OCI-LY1 (cell line): ENCODE measurements around the gene KIDINS220.

Source experiments
- H2AFZ ChIP-seq: fragments of 200-600 bp; sonication (generic), shearing (Covaris generic); 2 replicates; pipeline ENCODE4 v1.6.0; 2014; ENCODE audit warnings: antibody characterized with exemption, mild to moderate bottlenecking, low read length
- H3F3A ChIP-seq: fragments of 200-600 bp; sonication (generic), shearing (Covaris generic); 2 replicates; pipeline ENCODE4 v1.6.0; 2014; ENCODE audit warnings: mild to moderate bottlenecking, antibody characterized with exemption, low read length, moderate library complexity; ENCODE audit not compliant: insufficient read depth
- H3K27ac ChIP-seq: fragments of 200-600 bp; sonication (generic); 2 replicates; pipeline ENCODE4 v1.5.1; 2014; ENCODE audit warnings: low read length, mixed run types, mild to moderate bottlenecking, low read depth; ENCODE audit not compliant: poor library complexity, severe bottlenecking
- H3K27me3 ChIP-seq: fragments of 200-600 bp; sonication (generic); 2 replicates; pipeline ENCODE4 v1.6.0; 2014; ENCODE audit warnings: antibody characterized with exemption, mild to moderate bottlenecking, low read length, moderate library complexity; ENCODE audit not compliant: insufficient read depth
- H3K36me3 ChIP-seq: fragments of 200-600 bp; sonication (generic); 2 replicates; pipeline ENCODE4 v1.6.1; 2014; ENCODE audit warnings: mild to moderate bottlenecking, antibody characterized with exemption, low read length, moderate library complexity, mixed read lengths; ENCODE audit not compliant: insufficient read depth
- H3K4me1 ChIP-seq: fragments of 200-600 bp; sonication (generic); 2 replicates; pipeline ENCODE4 v1.5.1; 2014; ENCODE audit warnings: mild to moderate bottlenecking, low read length, moderate library complexity; ENCODE audit not compliant: insufficient read depth, severe bottlenecking
- H3K4me2 ChIP-seq: fragments of 200-600 bp; sonication (generic), shearing (Covaris generic); 2 replicates; pipeline ENCODE4 v1.6.1; 2014; ENCODE audit warnings: low read length
- H3K4me3 ChIP-seq: fragments of 200-600 bp; sonication (generic); 2 replicates; pipeline ENCODE4 v1.5.1; 2014; ENCODE audit warnings: low read length, low read depth, mild to moderate bottlenecking, mixed read lengths; ENCODE audit not compliant: poor library complexity, severe bottlenecking
- H3K79me2 ChIP-seq: fragments of 200-600 bp; shearing (Covaris generic); 2 replicates; pipeline ENCODE4 v1.6.1; 2016; ENCODE audit warnings: mixed run types, low read length, mixed read lengths; ENCODE audit not compliant: insufficient read depth
- H3K9ac ChIP-seq: fragments of 200-600 bp; sonication (generic), shearing (Covaris generic); 2 replicates; pipeline ENCODE4 v1.6.1; 2014; ENCODE audit warnings: mild to moderate bottlenecking, low read length, mixed read lengths
- H3K9me2 ChIP-seq: fragments of 200-600 bp; sonication (generic), shearing (Covaris generic); 2 replicates; pipeline ENCODE4 v1.6.1; 2014; ENCODE audit warnings: low read depth, mild to moderate bottlenecking, low read length, mixed read lengths
- H3K9me3 ChIP-seq: fragments of 200-600 bp; shearing (Covaris generic); 2 replicates; pipeline ENCODE4 v1.6.1; 2014; ENCODE audit warnings: low read length, mixed read lengths
- H4K20me1 ChIP-seq: fragments of 200-600 bp; sonication (generic), shearing (Covaris generic); 2 replicates; pipeline ENCODE4 v1.6.0; 2016; ENCODE audit warnings: mild to moderate bottlenecking, low read length; ENCODE audit not compliant: insufficient read depth
- CTCF ChIP-seq: fragments of 200-600 bp; sonication (generic), shearing (Covaris generic); IDR thresholded peaks from 2 replicates; pipeline ENCODE4 v1.5.1; 2017; ENCODE audit warnings: mild to moderate bottlenecking, antibody characterized with exemption, low read length, moderate library complexity, mixed read lengths
- EZH2 ChIP-seq: fragments of 200-600 bp; sonication (generic), shearing (Covaris generic); IDR thresholded peaks from 2 replicates; pipeline ENCODE4 v1.8.0; 2017; ENCODE audit warnings: borderline replicate concordance, mixed run types, mild to moderate bottlenecking, antibody characterized with exemption, low read length, moderate library complexity, mixed read lengths

Gene KIDINS220

GRCh38 chr2:8681786-8682692 lies 155.4 kb downstream of the KIDINS220 start, which contains the start of gene ID2:
TSS of gene ID2 (plus strand) at chr2:8682056. CDS start at chr2:8682166, 110 bp downstream.
- H3K79me2 ChIP-seq: peaks cover 21% of the 10 kb centered on the region
- peaks cover 47% of the 10 kb centered on the region for H3K4me1 ChIP-seq
- no peaks in the 10 kb centered on the region for H3K9me2 ChIP-seq
- H3K4me3 ChIP-seq: peak within 1 kb of the TSS; percentile 89
- H3K36me3 ChIP-seq: peaks cover 23% of the 10 kb centered on the region
- H3F3A ChIP-seq: peaks cover 5% of the 10 kb centered on the region; the same call in 1 of the 2 replicates
- peak within 1 kb of the TSS; percentile 96 for H3K27ac ChIP-seq
- H3K9ac ChIP-seq: peak within 1 kb of the TSS; percentile 87
- TF ChIP-seq CTCF (no peak), EZH2 (no peak)
- no peaks in the 10 kb centered on the region for H3K9me3 ChIP-seq
- H4K20me1 ChIP-seq: no peaks in the 10 kb centered on the region
- no peaks in the 10 kb centered on the region for H3K27me3 ChIP-seq
- H2AFZ ChIP-seq: no peak within 1 kb of the TSS
- H3K4me2 ChIP-seq: peak within 1 kb of the TSS; percentile 94

- H3K27me3 ChIP-seq: no peaks in the 10 kb centered on the region
- H3F3A ChIP-seq: peaks cover 5% of the 10 kb centered on the region; the same call in 1 of the 2 replicates
- peak overlapping the region; percentile 81 for H3K9ac ChIP-seq
Measured at GRCh38 chr2:8680822-8681760, 156.3 kb downstream of the KIDINS220 start.

More at GRCh38 chr2:8680822-8681760, 156.3 kb downstream of the KIDINS220 start:
- H3K79me2 ChIP-seq: peaks cover 21% of the 10 kb centered on the region
- no peaks in the 10 kb centered on the region for H4K20me1 ChIP-seq
- no peaks in the 10 kb centered on the region for H3K9me3 ChIP-seq
- no peak overlapping the region for H2AFZ ChIP-seq
- peak overlapping the region; percentile 96 for H3K27ac ChIP-seq
- peaks cover 44% of the 10 kb centered on the region for H3K4me1 ChIP-seq
- H3K9me2 ChIP-seq: no peaks in the 10 kb centered on the region
- peak overlapping the region; percentile 94 for H3K4me2 ChIP-seq
- no peak for TF ChIP-seq EZH2
- no peak; the same call in 1 of the 2 replicates for TF ChIP-seq CTCF
- H3K4me3 ChIP-seq: peak overlapping the region; percentile 72
- peaks cover 23% of the 10 kb centered on the region for H3K36me3 ChIP-seq
